OCI-LY7 (cell line): ENCODE results near the gene CLTCL1.

Experiments
- CTCF ChIP-seq: fragments of 200-600 bp; sonication (generic); conservative IDR thresholded peaks from 2 replicates; pipeline ENCODE4 v1.5.1; 2014; ENCODE audit warnings: mild to moderate bottlenecking, antibody characterized with exemption, low read length, moderate library complexity, mixed read lengths
- EZH2phosphoT487 ChIP-seq: fragments of 200-600 bp; sonication (generic); IDR thresholded peaks from 2 replicates; pipeline ENCODE4 v1.6.1; 2018; ENCODE audit warnings: low read depth, borderline replicate concordance, mild to moderate bottlenecking, mixed run types, antibody characterized with exemption, low read length, moderate library complexity, mixed read lengths

DNA sequence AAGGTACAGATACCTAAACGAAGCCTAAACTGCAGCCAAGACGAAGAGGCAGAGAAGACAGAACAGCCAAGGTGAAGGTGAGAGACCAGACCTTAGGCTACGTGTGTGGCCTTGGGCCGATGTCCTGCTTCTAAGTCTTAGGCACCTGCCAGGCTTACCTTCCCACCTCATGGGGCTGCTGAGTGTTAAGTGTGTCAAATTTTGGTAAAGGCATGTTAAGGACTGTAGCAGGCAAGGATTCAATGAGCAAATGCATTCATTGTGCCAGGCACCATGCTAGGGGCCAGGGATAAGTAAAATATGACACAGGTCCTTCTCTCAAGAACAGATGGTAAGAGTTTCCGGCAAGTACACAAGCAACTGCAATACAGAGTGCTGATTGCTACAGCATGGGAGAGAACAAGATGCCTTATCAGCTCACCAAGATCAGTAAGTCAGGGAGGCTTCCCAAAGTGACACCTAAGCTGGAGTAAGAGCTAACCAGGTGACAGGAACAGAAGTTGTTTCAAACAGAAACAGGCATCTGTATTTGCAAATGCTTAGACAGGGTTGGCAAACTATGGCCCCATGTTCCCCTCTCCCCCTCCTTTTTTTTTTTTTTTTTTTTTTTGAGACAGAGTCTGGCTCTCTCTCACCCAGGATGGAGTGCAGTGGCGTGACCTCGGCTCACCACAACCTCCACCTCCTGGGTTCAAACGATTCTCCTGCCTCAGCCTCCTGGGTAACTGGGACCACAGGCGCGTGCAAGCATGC is 46.7 kb downstream of the CLTCL1 start:
- TF ChIP-seq CTCF (no peak), EZH2phosphoT487 (no peak)
